GM23338 (cell line): ENCODE measurements around the gene SOX12. TPM values are rescaled to one million over a fixed set of nuclear protein-coding genes. Genes with fewer than 3 reads are reported as not detected.
"Not testable (repeated sequence)": the region's sequence is repeated elsewhere in the genome, so short reads cannot be mapped to it uniquely, and the experiment has no call there.

Experiments
- ATAC-seq: fragments of 200-7000 bp; cut with Tn5 transposase; 3 replicates; pipeline ENCODE4 v1.9.1; 2020
- DNase-seq: peaks from one replicate; pipeline ENCODE4 v3.0.0-alpha.2; 2015; ENCODE audit warnings: low spot score
- H2AFZ ChIP-seq: fragments of 200-600 bp; sonication (generic); 2 replicates; pipeline ENCODE4 v1.8.0; 2016; ENCODE audit warnings: antibody characterized with exemption, mild to moderate bottlenecking, moderate library complexity
- H3F3A ChIP-seq: fragments of 200-600 bp; sonication (generic); replicated peaks from 2 replicates; pipeline ENCODE4 v1.8.0; 2017; ENCODE audit warnings: antibody characterized with exemption, mixed run types, low read depth
- H3K27ac ChIP-seq: fragments of 200-600 bp; sonication (generic); 2 replicates; pipeline ENCODE4 v1.6.1; 2016; ENCODE audit warnings: low read depth
- H3K27me3 ChIP-seq: fragments of 200-600 bp; sonication (generic); 2 replicates; pipeline ENCODE4 v1.8.0; 2016; ENCODE audit warnings: mild to moderate bottlenecking, mixed run types, moderate library complexity; ENCODE audit not compliant: insufficient read depth
- H3K36me3 ChIP-seq: fragments of 200-600 bp; sonication (generic); 2 replicates; pipeline ENCODE4 v1.8.0; 2016; ENCODE audit warnings: mild to moderate bottlenecking; ENCODE audit not compliant: insufficient read depth
- H3K4me1 ChIP-seq: fragments of 200-600 bp; sonication (generic); 2 replicates; pipeline ENCODE4 v1.8.0; 2016; ENCODE audit warnings: mild to moderate bottlenecking, moderate library complexity; ENCODE audit not compliant: insufficient read depth
- H3K4me2 ChIP-seq: fragments of 200-600 bp; sonication (generic); 2 replicates; pipeline ENCODE4 v1.7.1; 2017; ENCODE audit warnings: mixed run types
- H3K4me3 ChIP-seq: fragments of 200-600 bp; sonication (generic); 2 replicates; pipeline ENCODE4 v1.6.1; 2016; ENCODE audit warnings: mixed run types
- H3K79me2 ChIP-seq: fragments of 200-600 bp; sonication (generic); replicated peaks from 2 replicates; pipeline ENCODE4 v1.8.0; 2017; ENCODE audit warnings: mild to moderate bottlenecking; ENCODE audit not compliant: insufficient read depth
- H3K9me2 ChIP-seq: fragments of 200-600 bp; sonication (generic); 2 replicates; pipeline ENCODE4 v1.8.0; 2017; ENCODE audit not compliant: insufficient read depth
- H4K20me1 ChIP-seq: fragments of 200-600 bp; sonication (generic); replicated peaks from 2 replicates; pipeline ENCODE4 v1.8.0; 2017; ENCODE audit warnings: mild to moderate bottlenecking; ENCODE audit not compliant: insufficient read depth
- H3K27ac Mint-ChIP-seq: 2 replicates; pipeline ENCODE4 v1.8.0; 2020; ENCODE audit warnings: inconsistent platforms, mild to moderate bottlenecking, moderate library complexity, mixed read lengths
- H3K27me3 Mint-ChIP-seq: 3 replicates; pipeline ENCODE4 v1.8.0; 2022; ENCODE audit warnings: low read depth, mild to moderate bottlenecking, moderate library complexity, mixed read lengths, inconsistent platforms; ENCODE audit not compliant: insufficient read depth, poor library complexity
- H3K36me3 Mint-ChIP-seq: 3 replicates; pipeline ENCODE4 v1.8.0; 2021; ENCODE audit warnings: low read depth, mild to moderate bottlenecking, inconsistent platforms, moderate library complexity, mixed read lengths
- H3K4me1 Mint-ChIP-seq: 3 replicates; pipeline ENCODE4 v1.8.0; 2020; ENCODE audit warnings: mild to moderate bottlenecking, inconsistent platforms, mixed read lengths
- H3K4me3 Mint-ChIP-seq: 3 replicates; pipeline ENCODE4 v1.8.0; 2021; ENCODE audit warnings: moderate library complexity, mild to moderate bottlenecking, inconsistent platforms, mixed read lengths
- H3K9me3 Mint-ChIP-seq: 3 replicates; pipeline ENCODE4 v1.8.0; 2020; ENCODE audit warnings: moderate library complexity, mild to moderate bottlenecking, inconsistent platforms, mixed read lengths
- CREB1 ChIP-seq: fragments of 250-450 bp; sonication (Bioruptor Pico); IDR thresholded peaks from 2 replicates; pipeline ENCODE4 v1.5.0; 2020; ENCODE audit warnings: low read depth, mild to moderate bottlenecking, moderate library complexity
- EZH2phosphoT487 ChIP-seq: fragments of 200-600 bp; sonication (generic); IDR thresholded peaks from one replicate; pipeline ENCODE4 v1.8.1; 2018; ENCODE audit warnings: antibody characterized with exemption; ENCODE audit not compliant: unreplicated experiment
- JUNB ChIP-seq: IDR thresholded peaks from one replicate; pipeline ENCODE4 v1.6.1; 2016; ENCODE audit warnings: antibody characterized with exemption; ENCODE audit not compliant: unreplicated experiment
- NANOG ChIP-seq: IDR thresholded peaks from 2 replicates; pipeline ENCODE4 v1.6.1; 2016; ENCODE audit warnings: antibody characterized with exemption, borderline replicate concordance
- POLR2AphosphoS5 ChIP-seq: IDR thresholded peaks from 2 replicates; pipeline ENCODE4 v1.6.1; 2016; ENCODE audit warnings: antibody characterized with exemption, low read depth
- ZNF114 ChIP-seq: fragments of 250-450 bp; sonication (Bioruptor Pico); IDR thresholded peaks from 2 replicates; pipeline ENCODE4 v1.5.0; 2020; ENCODE audit warnings: mild to moderate bottlenecking, moderate library complexity
- ZNF331 ChIP-seq: fragments of 250-450 bp; sonication (Bioruptor Pico); IDR thresholded peaks from 2 replicates; pipeline ENCODE4 v1.5.0; 2020; ENCODE audit warnings: low read depth, mild to moderate bottlenecking, moderate library complexity
- polyA plus RNA-seq: library from polyadenylated mRNA; unstranded; fragments of >200 nt; fragmentation: Nextera tagmentation; extraction: Ambion mirVana; gene quantifications from 2 replicates; pipeline ENCODE4 v1.2.1, GENCODE V29; 2016
- total RNA-seq: library from RNA; depleted of rRNA; stranded (reverse); fragments of >200 nt; shearing (Covaris generic); gene quantifications from 2 replicates; pipeline ENCODE4 v1.2.3, GENCODE V29; 2014
- TF ChIP-seq, protein P1 (sequence below), 2 experiments: fragments of 200-600 bp in 1 of 2; sonication (generic) in 1 of 2; conservative IDR thresholded peaks; 2 replicates each; pipeline versions ENCODE4 v1.5.1 to v1.6.1; 2016 to 2017; ENCODE audit warnings: antibody characterized with exemption in 2 of 2, low read depth in 2 of 2, mild to moderate bottlenecking in 2 of 2, moderate library complexity in 1 of 2
- TF ChIP-seq, protein P2 (sequence below): IDR thresholded peaks from 2 replicates; pipeline ENCODE4 v1.6.1; 2016; ENCODE audit warnings: antibody characterized with exemption

The SOX12 gene
- total and polyA plus RNA-seq, 2 experiments from 2014 or later: 14.1 to 32.0 TPM

GRCh38 chr20:376750-377149, 51.4 kb downstream of the SOX12 start (continued):
- TF ChIP-seq, protein P1, sequence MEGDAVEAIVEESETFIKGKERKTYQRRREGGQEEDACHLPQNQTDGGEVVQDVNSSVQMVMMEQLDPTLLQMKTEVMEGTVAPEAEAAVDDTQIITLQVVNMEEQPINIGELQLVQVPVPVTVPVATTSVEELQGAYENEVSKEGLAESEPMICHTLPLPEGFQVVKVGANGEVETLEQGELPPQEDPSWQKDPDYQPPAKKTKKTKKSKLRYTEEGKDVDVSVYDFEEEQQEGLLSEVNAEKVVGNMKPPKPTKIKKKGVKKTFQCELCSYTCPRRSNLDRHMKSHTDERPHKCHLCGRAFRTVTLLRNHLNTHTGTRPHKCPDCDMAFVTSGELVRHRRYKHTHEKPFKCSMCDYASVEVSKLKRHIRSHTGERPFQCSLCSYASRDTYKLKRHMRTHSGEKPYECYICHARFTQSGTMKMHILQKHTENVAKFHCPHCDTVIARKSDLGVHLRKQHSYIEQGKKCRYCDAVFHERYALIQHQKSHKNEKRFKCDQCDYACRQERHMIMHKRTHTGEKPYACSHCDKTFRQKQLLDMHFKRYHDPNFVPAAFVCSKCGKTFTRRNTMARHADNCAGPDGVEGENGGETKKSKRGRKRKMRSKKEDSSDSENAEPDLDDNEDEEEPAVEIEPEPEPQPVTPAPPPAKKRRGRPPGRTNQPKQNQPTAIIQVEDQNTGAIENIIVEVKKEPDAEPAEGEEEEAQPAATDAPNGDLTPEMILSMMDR (conservative IDR thresholded peaks at IDR 0.05; ENCODE audit: low read depth in 2 of 2): no peak
- no peak for TF ChIP-seq POLR2AphosphoS5

DNA sequence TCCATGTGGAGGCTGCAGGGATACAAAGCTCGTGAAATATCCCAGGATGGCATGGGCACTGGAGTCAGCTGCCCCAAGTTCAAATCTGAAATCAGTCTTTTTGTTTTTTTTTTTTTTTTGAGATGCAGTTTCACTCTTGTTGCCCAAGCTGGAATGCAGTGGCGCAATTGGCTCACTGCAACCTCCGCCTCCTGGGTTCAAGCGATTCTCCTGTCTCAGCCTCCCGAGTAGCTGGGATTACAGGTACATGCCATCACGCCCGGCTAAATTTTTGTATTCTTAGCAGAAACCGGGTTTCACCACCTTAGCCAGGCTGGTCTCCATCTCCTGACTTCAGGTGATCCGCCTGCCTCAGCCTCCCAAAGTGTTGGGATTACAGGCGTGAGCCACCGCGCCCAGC, 52.2 kb downstream of the SOX12 start:
- H3K27me3 ChIP-seq: peaks cover 13% of the 10 kb centered on the region
- ATAC-seq, H3K4me1 ChIP-seq, H3K27ac ChIP-seq, H3K9me3 Mint-ChIP-seq, DNase-seq, H3K4me3 ChIP-seq, H3K4me2 ChIP-seq, H3K36me3 ChIP-seq, H3K4me3 Mint-ChIP-seq, H4K20me1 ChIP-seq, H2AFZ ChIP-seq, H3K36me3 Mint-ChIP-seq, H3K27ac Mint-ChIP-seq, H3K4me1 Mint-ChIP-seq, H3K9me2 ChIP-seq, H3K79me2 ChIP-seq: not testable (repeated sequence)
- peaks cover 13% of the 10 kb centered on the region for H3K27me3 Mint-ChIP-seq
- H3F3A ChIP-seq: peaks cover 14% of the 10 kb centered on the region; the same call in 1 of the 2 replicates

DNA sequence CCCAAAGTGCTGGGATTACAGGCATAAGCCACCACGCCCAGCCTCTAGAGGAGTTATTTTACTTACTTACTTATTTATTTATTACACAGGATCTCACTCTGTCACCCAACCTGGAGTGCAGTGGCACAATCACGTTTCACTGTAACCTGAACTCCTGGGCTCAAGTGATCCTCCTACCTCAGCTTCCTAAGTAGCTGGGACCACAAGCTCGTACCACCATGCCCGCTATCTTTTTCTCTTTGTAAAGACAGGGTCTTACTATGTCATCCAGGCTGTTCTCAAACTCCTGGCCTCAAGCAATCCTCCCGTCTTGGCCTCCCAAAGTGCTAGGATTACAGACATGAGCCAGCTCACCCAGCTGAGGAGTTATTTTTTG, 53.6 kb downstream of the SOX12 start:
- H3K9me2 ChIP-seq: no peaks in the 10 kb centered on the region
- H3F3A ChIP-seq: peaks cover 15% of the 10 kb centered on the region; the same call in 1 of the 2 replicates
- no peaks in the 10 kb centered on the region for H3K36me3 ChIP-seq
- Mint-ChIP-seq H3K36me3 (no peaks in the 10 kb centered on the region), H3K4me3 (no peak overlapping the region), H3K27me3 (peaks cover 13% of the 10 kb centered on the region), H3K9me3 (no peaks in the 10 kb centered on the region; the same call in 2 of the 3 replicates), H3K27ac (no peak overlapping the region), H3K4me1 (peaks cover 6% of the 10 kb centered on the region)
- no peak for ATAC-seq
- no peak for DNase-seq
- H3K27me3 ChIP-seq: peaks cover 14% of the 10 kb centered on the region
- no peak overlapping the region for H3K4me3 ChIP-seq
- H3K79me2 ChIP-seq: 0 out of 2 replicates have a peak, but pooled peaks cover 2% of the 10 kb centered on the region
- peaks cover 3% of the 10 kb centered on the region; the same call in 1 of the 2 replicates for H4K20me1 ChIP-seq
- H3K4me2 ChIP-seq: no peak overlapping the region
- H3K27ac ChIP-seq: no peak overlapping the region
- no peak overlapping the region for H2AFZ ChIP-seq
- H3K4me1 ChIP-seq: 0 out of 2 replicates have a peak, but pooled peaks cover 4% of the 10 kb centered on the region
- TF ChIP-seq EZH2phosphoT487: no peak
- TF ChIP-seq NANOG: no peak
- no peak for TF ChIP-seq CREB1
- TF ChIP-seq JUNB: no peak
- TF ChIP-seq ZNF331 (CRISPR knock-in tag): no peak
- TF ChIP-seq ZNF114: no peak
- TF ChIP-seq, protein P2, sequence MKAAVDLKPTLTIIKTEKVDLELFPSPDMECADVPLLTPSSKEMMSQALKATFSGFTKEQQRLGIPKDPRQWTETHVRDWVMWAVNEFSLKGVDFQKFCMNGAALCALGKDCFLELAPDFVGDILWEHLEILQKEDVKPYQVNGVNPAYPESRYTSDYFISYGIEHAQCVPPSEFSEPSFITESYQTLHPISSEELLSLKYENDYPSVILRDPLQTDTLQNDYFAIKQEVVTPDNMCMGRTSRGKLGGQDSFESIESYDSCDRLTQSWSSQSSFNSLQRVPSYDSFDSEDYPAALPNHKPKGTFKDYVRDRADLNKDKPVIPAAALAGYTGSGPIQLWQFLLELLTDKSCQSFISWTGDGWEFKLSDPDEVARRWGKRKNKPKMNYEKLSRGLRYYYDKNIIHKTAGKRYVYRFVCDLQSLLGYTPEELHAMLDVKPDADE: no peak
- TF ChIP-seq POLR2AphosphoS5: no peak
- TF ChIP-seq, protein P1 (conservative IDR thresholded peaks at IDR 0.05; ENCODE audit: low read depth in 2 of 2): no peak
